Measurements from ENCODE around the gene UMAD1.

- TF ChIP-seq CTCF (IDR thresholded peaks at IDR 0.05; ENCODE audit: borderline replicate concordance, extremely low read depth, low read length, poor library complexity, severe bottlenecking) (no peak), EZH2 (IDR thresholded peaks at IDR 0.05; ENCODE audit: borderline replicate concordance, low read depth, low read length, severe bottlenecking) (no peak)
Observed at GRCh38 chr7:7916064-7916463, 275.5 kb downstream of the UMAD1 start.

Measured in DND-41 (cell line).